ENCODE data around the gene PSMD1. TPM values are rescaled to one million over a fixed set of nuclear protein-coding genes. Genes with fewer than 3 reads are reported as not detected.

The PSMD1 gene
- total RNA-seq, 1 donor from 2014 or later = 108 TPM

GRCh38 chr2:231047274-231047922 is 9.3 kb upstream of the PSMD1 start:
- H3K27ac Mint-ChIP-seq (ENCODE audit: unreplicated experiment) = no peak overlapping the region
- no peaks in the 10 kb centered on the region for H3K9me3 Mint-ChIP-seq (ENCODE audit: low read depth)
- H3K4me1 Mint-ChIP-seq (ENCODE audit: low read depth) = peaks cover 2% of the 10 kb centered on the region
- peaks cover 18% of the 10 kb centered on the region for H3K27me3 Mint-ChIP-seq (ENCODE audit: low read depth)
- TF ChIP-seq CTCF (IDR thresholded peaks at IDR 0.05) = no peak
- H3K4me3 Mint-ChIP-seq (ENCODE audit: unreplicated experiment) = no peak overlapping the region
- DNase-seq (ENCODE audit: low spot score) = no peak
- H3K36me3 Mint-ChIP-seq (ENCODE audit: low read depth) = no peaks in the 10 kb centered on the region

- Mint-ChIP-seq H3K9me3 (ENCODE audit: low read depth) (no peaks in the 10 kb centered on the region), H3K27ac (ENCODE audit: unreplicated experiment) (no peak overlapping the region), H3K4me1 (ENCODE audit: low read depth) (peaks cover 11% of the 10 kb centered on the region), H3K27me3 (ENCODE audit: low read depth) (peaks cover 18% of the 10 kb centered on the region), H3K36me3 (ENCODE audit: low read depth) (no peaks in the 10 kb centered on the region), H3K4me3 (ENCODE audit: unreplicated experiment) (no peak overlapping the region)
- no peak for DNase-seq (ENCODE audit: low spot score)
- TF ChIP-seq CTCF (IDR thresholded peaks at IDR 0.05) = no peak
These were observed 8.4 kb upstream of the PSMD1 start for GRCh38 chr2:231047923-231048915.

GRCh38 chr2:231049286-231050017 is 7.2 kb upstream of the PSMD1 start:
- H3K4me1 Mint-ChIP-seq (ENCODE audit: low read depth) = peaks cover 13% of the 10 kb centered on the region
- H3K4me3 Mint-ChIP-seq (ENCODE audit: unreplicated experiment) = no peak overlapping the region
- H3K27ac Mint-ChIP-seq (ENCODE audit: unreplicated experiment) = no peak overlapping the region
- H3K36me3 Mint-ChIP-seq (ENCODE audit: low read depth) = no peaks in the 10 kb centered on the region
- TF ChIP-seq CTCF (IDR thresholded peaks at IDR 0.05) = no peak
- no peaks in the 10 kb centered on the region for H3K9me3 Mint-ChIP-seq (ENCODE audit: low read depth)
- peaks cover 18% of the 10 kb centered on the region for H3K27me3 Mint-ChIP-seq (ENCODE audit: low read depth)
- no peak for DNase-seq (ENCODE audit: low spot score)

GRCh38 chr2:231050018-231050901 is 6.4 kb upstream of the PSMD1 start:
- H3K4me3 Mint-ChIP-seq (ENCODE audit: unreplicated experiment) = no peak overlapping the region
- no peak for DNase-seq (ENCODE audit: low spot score)
- no peak overlapping the region for H3K27ac Mint-ChIP-seq (ENCODE audit: unreplicated experiment)
- no peak for TF ChIP-seq CTCF (IDR thresholded peaks at IDR 0.05)
- H3K27me3 Mint-ChIP-seq (ENCODE audit: low read depth) = peaks cover 18% of the 10 kb centered on the region
- peaks cover 13% of the 10 kb centered on the region for H3K4me1 Mint-ChIP-seq (ENCODE audit: low read depth)
- H3K36me3 Mint-ChIP-seq (ENCODE audit: low read depth) = no peaks in the 10 kb centered on the region
- H3K9me3 Mint-ChIP-seq (ENCODE audit: low read depth) = no peaks in the 10 kb centered on the region
